GM12875 (cell line): ENCODE measurements around the gene C1QTNF12.

Experiments
- H3K4me3 ChIP-seq: one replicate; pipeline ENCODE4 v1.5.1; 2011; ENCODE audit warnings: low read depth, low read length, control low read depth
- TF ChIP-seq, protein P1 (sequence below): IDR thresholded peaks from 2 replicates; pipeline ENCODE4 v1.5.1; 2011; ENCODE audit warnings: low read depth, mild to moderate bottlenecking, control low read depth, inconsistent platforms, low read length, moderate library complexity, borderline replicate concordance; ENCODE audit not compliant: insufficient read depth

Gene C1QTNF12

DNA sequence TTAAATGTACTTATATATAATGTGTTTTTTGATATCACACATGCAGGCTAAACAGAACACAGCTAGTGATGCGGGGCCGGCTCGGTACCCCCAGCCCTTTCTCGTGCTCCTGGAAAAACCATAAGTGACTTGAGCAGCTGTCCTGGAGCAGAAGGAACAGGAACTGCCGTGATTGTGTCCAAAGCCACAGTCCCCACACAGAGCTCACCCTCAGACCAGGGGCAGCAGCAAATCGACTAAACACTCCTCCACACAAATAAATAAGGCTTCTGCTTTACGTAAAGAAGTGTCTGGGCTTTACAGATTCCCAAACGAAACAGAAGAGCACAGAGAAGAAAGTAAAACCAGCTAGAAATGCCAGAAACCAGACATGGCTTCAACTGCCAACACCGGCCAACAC, 17.5 kb upstream of the C1QTNF12 start:
- TF ChIP-seq, protein P1, sequence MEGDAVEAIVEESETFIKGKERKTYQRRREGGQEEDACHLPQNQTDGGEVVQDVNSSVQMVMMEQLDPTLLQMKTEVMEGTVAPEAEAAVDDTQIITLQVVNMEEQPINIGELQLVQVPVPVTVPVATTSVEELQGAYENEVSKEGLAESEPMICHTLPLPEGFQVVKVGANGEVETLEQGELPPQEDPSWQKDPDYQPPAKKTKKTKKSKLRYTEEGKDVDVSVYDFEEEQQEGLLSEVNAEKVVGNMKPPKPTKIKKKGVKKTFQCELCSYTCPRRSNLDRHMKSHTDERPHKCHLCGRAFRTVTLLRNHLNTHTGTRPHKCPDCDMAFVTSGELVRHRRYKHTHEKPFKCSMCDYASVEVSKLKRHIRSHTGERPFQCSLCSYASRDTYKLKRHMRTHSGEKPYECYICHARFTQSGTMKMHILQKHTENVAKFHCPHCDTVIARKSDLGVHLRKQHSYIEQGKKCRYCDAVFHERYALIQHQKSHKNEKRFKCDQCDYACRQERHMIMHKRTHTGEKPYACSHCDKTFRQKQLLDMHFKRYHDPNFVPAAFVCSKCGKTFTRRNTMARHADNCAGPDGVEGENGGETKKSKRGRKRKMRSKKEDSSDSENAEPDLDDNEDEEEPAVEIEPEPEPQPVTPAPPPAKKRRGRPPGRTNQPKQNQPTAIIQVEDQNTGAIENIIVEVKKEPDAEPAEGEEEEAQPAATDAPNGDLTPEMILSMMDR: no peak
- no peak overlapping the region for H3K4me3 ChIP-seq

DNA sequence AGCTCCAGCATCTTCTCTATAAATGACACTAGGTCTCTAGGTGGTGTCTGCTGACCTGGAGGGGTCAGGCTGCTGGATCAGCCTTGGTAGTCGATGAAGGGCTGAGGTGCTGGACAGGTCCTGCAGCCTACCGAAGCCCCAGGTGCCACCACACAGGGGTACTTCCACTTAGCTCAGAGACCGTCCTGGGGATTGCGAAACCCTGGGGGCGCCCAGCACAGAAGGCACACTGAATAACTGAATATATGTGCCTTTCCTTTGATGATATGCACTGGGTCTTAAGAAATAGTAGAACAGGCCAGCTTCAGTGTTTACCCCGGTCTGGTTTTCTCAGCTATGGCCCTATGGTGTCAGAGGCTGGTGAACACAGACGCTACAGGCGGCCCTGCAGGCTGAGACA, 16.2 kb upstream of the C1QTNF12 start:
- TF ChIP-seq, protein P1: no peak
- H3K4me3 ChIP-seq: no peak overlapping the region

DNA sequence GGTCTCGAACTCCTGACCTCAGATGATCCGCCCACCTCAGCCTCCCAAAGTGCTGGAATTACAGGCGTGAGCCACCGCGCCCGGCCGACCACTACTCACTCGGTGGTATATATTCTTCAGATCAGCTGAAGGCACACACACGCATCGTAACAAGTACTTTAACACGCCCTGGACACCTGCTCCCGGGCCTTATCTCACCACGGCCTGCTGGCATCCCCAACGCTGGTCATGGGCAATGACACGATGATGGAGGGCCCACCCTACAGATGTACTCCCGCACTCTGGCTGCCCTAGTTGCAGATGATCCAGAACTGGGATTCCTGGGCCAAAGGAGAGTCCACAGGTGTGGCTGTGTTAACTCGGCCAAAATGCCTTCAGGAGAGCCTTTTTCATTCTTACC, 15.5 kb upstream of the C1QTNF12 start:
- TF ChIP-seq, protein P1: no peak
- H3K4me3 ChIP-seq: no peak overlapping the region

DNA sequence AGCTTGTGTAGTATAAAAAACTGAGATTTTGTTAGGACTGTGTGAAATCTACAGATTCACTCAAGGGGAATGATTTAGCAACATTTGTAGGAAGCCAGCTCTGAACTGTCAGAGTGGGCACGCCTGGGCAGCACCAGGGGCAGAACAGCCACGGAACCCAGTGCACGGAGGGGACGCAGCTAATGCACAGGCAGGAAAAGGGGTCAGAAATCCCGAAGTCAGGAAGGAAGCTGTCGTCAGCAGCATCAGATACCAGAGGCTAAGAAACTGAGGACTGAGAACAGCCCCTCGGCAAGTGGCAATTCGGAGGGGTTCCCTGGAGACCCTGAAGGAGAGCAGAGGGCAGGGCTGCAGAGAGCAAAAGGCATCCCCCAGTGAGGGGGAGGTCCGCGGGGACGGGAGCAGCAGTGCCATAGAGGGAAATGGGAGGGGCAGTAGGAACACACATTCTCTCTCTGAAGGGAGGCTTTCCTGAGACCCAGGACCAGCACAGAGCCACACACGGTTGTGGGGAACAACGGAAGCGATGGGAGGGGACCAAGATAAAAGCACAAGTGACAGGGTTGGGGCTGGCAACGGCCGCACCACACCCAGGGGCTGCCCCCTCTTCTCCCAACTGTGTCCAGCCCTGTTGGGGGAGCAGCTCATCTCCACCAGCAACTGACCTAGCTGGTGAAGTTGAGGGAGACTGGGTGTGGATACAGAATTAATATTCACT, 14.5 kb upstream of the C1QTNF12 start:
- TF ChIP-seq, protein P1: no peak
- H3K4me3 ChIP-seq: no peak overlapping the region

DNA sequence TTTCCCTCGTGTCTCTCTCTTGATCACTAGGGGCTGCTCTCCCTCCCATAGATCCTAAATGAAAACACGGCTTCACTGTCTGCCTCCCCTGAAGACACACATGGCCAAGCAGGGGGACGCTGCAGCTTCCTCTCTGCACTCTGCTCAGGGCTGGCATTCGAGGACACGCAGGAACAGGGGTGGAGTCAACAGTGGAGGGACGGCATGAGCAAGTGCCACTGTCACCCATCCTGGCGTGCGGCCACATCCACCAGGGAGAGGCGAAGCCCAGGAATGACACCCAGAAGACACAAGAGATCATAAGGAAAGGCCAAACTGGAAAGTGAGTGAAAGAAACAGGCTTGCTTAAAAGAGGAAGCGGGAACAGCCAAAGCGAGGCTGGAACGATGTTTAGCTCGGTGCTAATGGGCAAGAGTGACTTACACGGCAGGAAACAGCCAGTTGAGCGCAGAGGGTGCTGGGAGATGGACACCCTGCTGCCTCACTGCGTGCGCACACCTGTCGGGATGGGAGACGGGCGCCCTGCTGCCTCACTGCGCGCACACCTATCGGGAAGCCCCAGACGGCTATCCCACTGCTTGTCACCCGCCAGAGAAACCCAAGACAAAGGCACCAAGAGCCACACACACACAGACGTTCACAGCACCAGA, 13.6 kb upstream of the C1QTNF12 start:
- H3K4me3 ChIP-seq: no peak overlapping the region
- TF ChIP-seq, protein P1: no peak

DNA sequence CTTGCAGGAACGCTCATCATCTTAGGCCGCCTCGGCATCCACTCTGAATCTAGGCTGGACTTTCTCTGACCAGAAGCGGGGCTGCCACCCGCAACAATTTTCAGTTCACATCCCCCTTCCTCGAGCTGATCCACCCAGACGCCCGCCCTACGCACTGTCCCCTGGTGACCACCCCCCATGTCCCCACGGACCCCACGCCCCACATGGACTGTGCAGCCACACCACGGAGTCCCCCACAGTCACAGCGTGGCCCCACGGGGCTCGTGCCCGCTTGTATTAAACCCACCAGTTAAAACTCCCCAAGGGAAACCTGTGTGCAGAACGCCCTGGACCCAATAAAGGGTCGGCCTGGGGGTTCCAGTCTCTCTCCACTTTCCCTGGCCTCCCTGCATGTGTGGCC, 13.0 kb upstream of the C1QTNF12 start:
- no peak overlapping the region for H3K4me3 ChIP-seq
- TF ChIP-seq, protein P1: no peak

DNA sequence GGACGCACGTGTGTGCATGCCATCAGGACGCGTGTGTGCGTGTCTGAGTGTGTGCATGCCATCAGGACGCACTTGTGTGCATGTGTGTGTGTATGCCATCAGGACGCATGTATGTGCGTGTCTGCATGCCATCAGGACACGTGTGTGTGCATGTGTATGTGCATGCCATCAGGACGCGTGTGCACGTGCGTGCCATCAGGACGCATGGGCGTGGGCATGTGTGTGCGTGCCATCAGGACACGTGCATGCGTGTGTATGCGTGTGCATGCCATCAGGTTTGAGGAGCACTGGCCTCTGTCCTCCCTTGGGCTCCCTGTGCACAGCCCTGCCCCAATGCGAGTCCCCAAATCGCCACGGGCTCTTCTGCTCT, 12.6 kb upstream of the C1QTNF12 start:
- no peak overlapping the region for H3K4me3 ChIP-seq
- TF ChIP-seq, protein P1: no peak
